B cell (primary cell): ENCODE data around the gene RTBDN. TPM values are rescaled to one million over a fixed set of nuclear protein-coding genes. Genes with fewer than 3 reads are reported as not detected.

Source experiments
- ATAC-seq: fragments of 200-7000 bp; cut with Tn5 transposase; one replicate; pipeline ENCODE4 v1.10.0; 2021; ENCODE audit warnings: low read depth, mild to moderate bottlenecking, moderate number of reproducible peaks, moderate library complexity
- CTCF ChIA-PET: fragments of 350-600 bp; sonication (Branson Sonifier 250); formaldehyde crosslinking; loops from one replicate; lab custom pipeline; 2021; ENCODE audit warnings: antibody characterized with exemption, inconsistent platforms; lab: Charles Lee
- POLR2A ChIA-PET: fragments of 350-600 bp; sonication (Branson Sonifier 250); formaldehyde crosslinking; loops from one replicate; lab custom pipeline; 2021; ENCODE audit warnings: antibody characterized with exemption; lab: Charles Lee
- DNase-seq: peaks from one replicate; pipeline ENCODE4 v3.0.0; 2013
- H2AFZ ChIP-seq: 2 replicates; pipeline ENCODE4 v1.6.1; 2012; ENCODE audit warnings: mild to moderate bottlenecking, low read depth, low read length; ENCODE audit not compliant: insufficient read depth, poor library complexity, severe bottlenecking
- H3K27ac ChIP-seq, 2 donors: 1 replicate in 1 of 2; 2 replicates in 1 of 2; pipeline ENCODE4 v1.5.1; 2012 to 2013; ENCODE audit warnings: low read length in 2 of 2, mild to moderate bottlenecking in 2 of 2, moderate library complexity in 1 of 2
- H3K27me3 ChIP-seq, 4 experiments: fragments of 200-600 bp in 1 of 4; sonication (generic) in 1 of 4; replicated peaks in 1 of 4; 1 replicate in 2 of 4; 2 replicates in 2 of 4; pipeline versions ENCODE4 v1.6.1 to v1.7.0; 2013 to 2016; ENCODE audit warnings: low read length in 3 of 4, mild to moderate bottlenecking in 2 of 4, mixed read lengths in 1 of 4, moderate library complexity in 1 of 4; ENCODE audit not compliant: insufficient read depth in 4 of 4, control insufficient read depth in 3 of 4; ENCODE audit errors: control extremely low read depth in 1 of 4
- H3K36me3 ChIP-seq, 2 experiments: replicated peaks in 1 of 2; 1 replicate in 1 of 2; 2 replicates in 1 of 2; pipeline versions ENCODE4 v1.6.1 to v1.7.1; 2013; ENCODE audit warnings: low read length in 1 of 2; ENCODE audit not compliant: insufficient read depth in 2 of 2, control insufficient read depth in 1 of 2; ENCODE audit errors: control extremely low read depth in 1 of 2, extremely low read depth in 1 of 2
- H3K4me1 ChIP-seq, 2 donors: fragments of 200-600 bp in 1 of 2; sonication (generic) in 1 of 2; 1 replicate in 1 of 2; 2 replicates in 1 of 2; pipeline versions ENCODE4 v1.5.1 to v1.6.1; 2013 to 2017; ENCODE audit warnings: low read length in 2 of 2; ENCODE audit not compliant: control insufficient read depth in 2 of 2, insufficient read depth in 2 of 2
- H3K4me2 ChIP-seq: replicated peaks from 2 replicates; pipeline ENCODE3; 2012; ENCODE audit warnings: mild to moderate bottlenecking, low read depth, low read length; ENCODE audit not compliant: poor library complexity, severe bottlenecking
- H3K4me3 ChIP-seq, 5 experiments: fragments of 200-600 bp in 1 of 5; sonication (generic) in 1 of 5; 1 replicate in 3 of 5; 2 replicates in 2 of 5; pipeline versions ENCODE4 v1.5.1 to v1.7.0; 2011 to 2016; ENCODE audit warnings: low read length in 4 of 5, mild to moderate bottlenecking in 4 of 5, low read depth in 2 of 5, control low read depth in 1 of 5, moderate library complexity in 1 of 5; ENCODE audit not compliant: insufficient read depth in 1 of 5; ENCODE audit errors: control extremely low read depth in 1 of 5, extremely low read depth in 1 of 5
- H3K79me2 ChIP-seq: fragments of 200-600 bp; sonication (generic); one replicate; pipeline ENCODE4 v1.6.0; 2016; ENCODE audit warnings: low read length; ENCODE audit not compliant: control insufficient read depth, insufficient read depth
- H3K9ac ChIP-seq: fragments of 200-600 bp; sonication (generic); 2 replicates; pipeline ENCODE4 v1.6.1; 2017; ENCODE audit warnings: mild to moderate bottlenecking, low read length, moderate library complexity
- H3K9me3 ChIP-seq, 3 donors: one replicate each; pipeline versions ENCODE4 v1.6.1 to v1.7.1; 2013; ENCODE audit warnings: low read length in 2 of 3; ENCODE audit not compliant: control insufficient read depth in 2 of 3, insufficient read depth in 1 of 3; ENCODE audit errors: control extremely low read depth in 1 of 3
- H4K20me1 ChIP-seq: 2 replicates; pipeline ENCODE4 v1.6.0; 2012; ENCODE audit warnings: mild to moderate bottlenecking, low read length; ENCODE audit not compliant: insufficient read depth, control insufficient read depth, poor library complexity, severe bottlenecking
- H3K27ac Mint-ChIP-seq: one replicate; pipeline ENCODE4 v1.8.0; 2021; ENCODE audit warnings: mixed read lengths
- H3K27me3 Mint-ChIP-seq: one replicate; pipeline ENCODE4 v1.8.0; 2021; ENCODE audit warnings: mixed read lengths
- H3K4me1 Mint-ChIP-seq: one replicate; pipeline ENCODE4 v1.8.0; 2021; ENCODE audit warnings: mixed read lengths
- H3K4me3 Mint-ChIP-seq: one replicate; pipeline ENCODE4 v1.8.0; 2021; ENCODE audit warnings: mixed read lengths
- H3K9me3 Mint-ChIP-seq: one replicate; pipeline ENCODE4 v1.8.0; 2022; ENCODE audit warnings: mixed read lengths; ENCODE audit not compliant: insufficient read depth
- EZH2 ChIP-seq: IDR thresholded peaks from 2 replicates; pipeline ENCODE4 v1.6.1; 2012; ENCODE audit warnings: borderline replicate concordance, low read depth, mild to moderate bottlenecking, moderate library complexity, low read length; ENCODE audit not compliant: insufficient read depth, poor library complexity, severe bottlenecking
- WGBS: methylation state at CpG from one replicate; pipeline ENCODE4 v1.1.5; 2013; ENCODE audit warnings: missing lambda C conversion rate; ENCODE audit not compliant: insufficient coverage; 5-methylcytosine and 5-hydroxymethylcytosine counted together
- intact Hi-C: fragments of 100-400 bp; cut with micrococcal nuclease; formaldehyde crosslinking; loops from one replicate; pipeline ENCODE4 v1.10.0; 2022
- polyA plus RNA-seq: library from polyadenylated mRNA; depleted of rRNA; stranded (reverse); fragments of >200 nt; gene quantifications from 2 replicates; pipeline ENCODE4 v1.2.3, GENCODE V29; 2012
- total RNA-seq, 2 donors: library from RNA; stranded (reverse); fragments of 120-200 nt in 1 of 2; gene quantifications; 1 replicate in 1 of 2; 2 replicates in 1 of 2; pipeline versions ENCODE4 v1.2.3 to v1.2.4, GENCODE V29; 2013 to 2022
- TF ChIP-seq, protein P1 (sequence below): fragments of 200-600 bp; IDR thresholded peaks from one replicate; pipeline ENCODE4 v1.8.0; 2022; ENCODE audit warnings: antibody characterized with exemption, mild to moderate bottlenecking

The RTBDN gene
- total and polyA plus RNA-seq, 2 donors (not counting 1 experiment from before 2014, with no cell fraction given), result not detected

DNA sequence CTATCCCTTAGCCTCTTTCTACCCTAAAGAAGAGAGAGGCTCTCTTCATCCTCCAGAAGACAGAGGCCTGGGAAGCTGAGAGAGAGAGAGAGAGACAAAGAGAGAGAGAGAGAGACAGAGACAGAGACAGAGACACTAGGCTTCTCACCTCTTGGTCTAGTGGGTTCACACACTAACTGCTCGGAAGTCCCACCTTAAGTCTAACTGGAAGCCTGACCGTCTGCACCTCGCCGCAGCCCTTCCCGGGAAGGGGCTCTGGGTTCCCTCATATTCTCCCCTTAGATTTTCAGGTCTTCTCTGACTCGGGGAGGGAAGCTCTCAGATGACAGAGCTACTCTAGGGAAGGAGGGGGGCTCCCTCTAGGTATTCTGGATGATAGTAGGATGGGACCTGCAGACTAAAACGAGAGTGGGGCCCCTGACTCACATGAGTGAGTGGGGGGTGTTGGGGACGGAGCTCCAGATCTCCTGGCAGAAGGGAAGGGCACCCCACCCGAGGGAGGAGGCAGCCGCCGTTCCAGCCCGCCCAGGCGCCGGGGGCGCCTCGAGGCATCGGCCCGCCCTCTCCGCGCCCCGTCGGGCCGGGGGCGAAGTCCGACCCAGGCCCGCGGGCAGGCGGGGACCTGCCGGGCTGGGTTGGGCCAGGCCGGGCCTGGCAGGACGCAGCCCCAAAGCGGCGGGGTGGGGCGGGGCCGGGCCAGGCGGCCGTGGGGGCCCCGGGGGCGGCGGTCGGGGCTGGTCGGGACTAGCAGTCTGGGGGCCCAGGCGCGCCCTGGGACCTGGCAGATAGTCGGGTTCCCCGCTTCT is 45.1 kb downstream of the RTBDN start:
- WGBS, result 1% methylated on average over 41 of the region's 46 CpGs
- Histone ChIP-seq H2AFZ (no peak overlapping the region), H3K4me2 (peak overlapping the region; percentile 91), H3K27ac (peak overlapping the region; percentile 95 to 97), H3K9me3 (no peaks in the 10 kb centered on the region), H3K27me3 (no peaks in the 10 kb centered on the region), H3K9ac (peak overlapping the region; percentile 86), H3K79me2 (peaks cover 20% of the 10 kb centered on the region), H3K36me3 (peaks cover 0 to 4% of the 10 kb centered on the region in 2 experiments), H3K4me1 (peaks cover 52 to 64% of the 10 kb centered on the region in 2 donors), H4K20me1 (peaks cover 19% of the 10 kb centered on the region), H3K4me3 (peak overlapping the region; percentile 67 to 99 (median 97))
- no peaks in the 10 kb centered on the region for H3K9me3 Mint-ChIP-seq
- ATAC-seq (no peak), DNase-seq (peak; percentile 80)
- no peaks in the 10 kb centered on the region for H3K27me3 Mint-ChIP-seq
- H3K27ac Mint-ChIP-seq, result peak overlapping the region; percentile 99
- CTCF ChIA-PET, result interaction anchor here (1.0 to 5.0 kb wide), 3 partner anchors 12 to 29 kb away, joined by 3 to 65 read pairs (median 3); no protein-coding TSS in a partner anchor
- peaks cover 36% of the 10 kb centered on the region for H3K4me1 Mint-ChIP-seq
- H3K4me3 Mint-ChIP-seq, result peak overlapping the region; percentile 97
- POLR2A ChIA-PET, result interaction anchor here (0.5 to 4.5 kb wide), 7 partner anchors 12 to 1048 kb away, joined by 3 to 36 read pairs (median 4); partner anchors contain the start of gene FBXW9
- TF ChIP-seq, protein P1, sequence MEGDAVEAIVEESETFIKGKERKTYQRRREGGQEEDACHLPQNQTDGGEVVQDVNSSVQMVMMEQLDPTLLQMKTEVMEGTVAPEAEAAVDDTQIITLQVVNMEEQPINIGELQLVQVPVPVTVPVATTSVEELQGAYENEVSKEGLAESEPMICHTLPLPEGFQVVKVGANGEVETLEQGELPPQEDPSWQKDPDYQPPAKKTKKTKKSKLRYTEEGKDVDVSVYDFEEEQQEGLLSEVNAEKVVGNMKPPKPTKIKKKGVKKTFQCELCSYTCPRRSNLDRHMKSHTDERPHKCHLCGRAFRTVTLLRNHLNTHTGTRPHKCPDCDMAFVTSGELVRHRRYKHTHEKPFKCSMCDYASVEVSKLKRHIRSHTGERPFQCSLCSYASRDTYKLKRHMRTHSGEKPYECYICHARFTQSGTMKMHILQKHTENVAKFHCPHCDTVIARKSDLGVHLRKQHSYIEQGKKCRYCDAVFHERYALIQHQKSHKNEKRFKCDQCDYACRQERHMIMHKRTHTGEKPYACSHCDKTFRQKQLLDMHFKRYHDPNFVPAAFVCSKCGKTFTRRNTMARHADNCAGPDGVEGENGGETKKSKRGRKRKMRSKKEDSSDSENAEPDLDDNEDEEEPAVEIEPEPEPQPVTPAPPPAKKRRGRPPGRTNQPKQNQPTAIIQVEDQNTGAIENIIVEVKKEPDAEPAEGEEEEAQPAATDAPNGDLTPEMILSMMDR, result no peak
- no peak for TF ChIP-seq EZH2
- intact Hi-C loops, result loop anchor here (5.0 kb wide), 1 partner anchor 1207 kb away; no protein-coding TSS in a partner anchor
